GM12878 (cell line): ENCODE results near the gene SEC31B.

Experiments
- TF ChIP-seq, protein P1 (sequence below): IDR thresholded peaks from 2 replicates; pipeline ENCODE4 v1.6.1; 2012; ENCODE audit warnings: low read depth, low read length, improper control_type of control experiment
- TF ChIP-seq, protein P2 (sequence below), 3 experiments: IDR thresholded peaks in 2 of 3; conservative IDR thresholded peaks in 1 of 3; 2 replicates each; pipeline ENCODE4 v1.5.1; 2011; ENCODE audit warnings: low read depth in 3 of 3, low read length in 3 of 3, mild to moderate bottlenecking in 3 of 3, control low read depth in 2 of 3, moderate library complexity in 2 of 3, inconsistent platforms in 1 of 3, mixed read lengths in 1 of 3; ENCODE audit not compliant: control insufficient read depth in 2 of 3, insufficient read depth in 1 of 3; ENCODE audit errors: extremely low read depth in 1 of 3

DNA sequence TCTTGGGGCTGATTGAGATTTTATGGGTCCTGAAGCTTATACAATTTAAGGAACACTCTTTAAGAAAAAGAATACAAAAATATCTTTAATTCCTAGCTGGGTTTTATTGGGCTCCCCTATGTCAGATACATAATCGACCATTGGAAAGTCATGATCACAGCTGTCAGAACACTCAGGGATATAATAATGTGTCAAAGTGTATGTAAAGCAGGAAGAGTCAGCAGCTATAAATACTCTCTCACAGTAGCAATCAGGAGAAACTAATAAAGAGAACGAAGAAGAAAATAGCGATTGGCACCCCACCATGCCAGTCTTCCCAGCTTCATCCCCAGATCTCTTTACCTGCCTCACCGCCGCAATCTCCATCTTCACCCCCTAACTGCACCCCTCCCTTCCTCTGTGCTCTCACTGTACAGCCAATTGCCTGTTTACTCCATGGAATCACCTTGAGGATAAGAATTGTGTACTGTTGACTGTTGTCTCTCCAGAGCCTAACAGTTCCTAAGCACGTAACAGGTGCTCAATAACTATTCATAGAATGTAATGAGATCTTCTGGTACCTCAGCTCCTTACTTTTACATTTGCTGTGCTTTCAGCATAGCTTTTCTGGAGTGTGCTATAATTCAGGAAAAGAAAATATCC lies 80.9 kb downstream of the SEC31B start:
- TF ChIP-seq, protein P1, sequence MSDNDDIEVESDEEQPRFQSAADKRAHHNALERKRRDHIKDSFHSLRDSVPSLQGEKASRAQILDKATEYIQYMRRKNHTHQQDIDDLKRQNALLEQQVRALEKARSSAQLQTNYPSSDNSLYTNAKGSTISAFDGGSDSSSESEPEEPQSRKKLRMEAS, result no peak
- TF ChIP-seq, protein P2, sequence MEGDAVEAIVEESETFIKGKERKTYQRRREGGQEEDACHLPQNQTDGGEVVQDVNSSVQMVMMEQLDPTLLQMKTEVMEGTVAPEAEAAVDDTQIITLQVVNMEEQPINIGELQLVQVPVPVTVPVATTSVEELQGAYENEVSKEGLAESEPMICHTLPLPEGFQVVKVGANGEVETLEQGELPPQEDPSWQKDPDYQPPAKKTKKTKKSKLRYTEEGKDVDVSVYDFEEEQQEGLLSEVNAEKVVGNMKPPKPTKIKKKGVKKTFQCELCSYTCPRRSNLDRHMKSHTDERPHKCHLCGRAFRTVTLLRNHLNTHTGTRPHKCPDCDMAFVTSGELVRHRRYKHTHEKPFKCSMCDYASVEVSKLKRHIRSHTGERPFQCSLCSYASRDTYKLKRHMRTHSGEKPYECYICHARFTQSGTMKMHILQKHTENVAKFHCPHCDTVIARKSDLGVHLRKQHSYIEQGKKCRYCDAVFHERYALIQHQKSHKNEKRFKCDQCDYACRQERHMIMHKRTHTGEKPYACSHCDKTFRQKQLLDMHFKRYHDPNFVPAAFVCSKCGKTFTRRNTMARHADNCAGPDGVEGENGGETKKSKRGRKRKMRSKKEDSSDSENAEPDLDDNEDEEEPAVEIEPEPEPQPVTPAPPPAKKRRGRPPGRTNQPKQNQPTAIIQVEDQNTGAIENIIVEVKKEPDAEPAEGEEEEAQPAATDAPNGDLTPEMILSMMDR (IDR thresholded peaks at IDR 0.05 in 2 of 3, conservative IDR thresholded peaks at IDR 0.05 in 1 of 3; ENCODE audit: control insufficient read depth in 2 of 3, extremely low read depth in 1 of 3, insufficient read depth in 1 of 3, low read depth in 3 of 3, low read length in 3 of 3), result no peak
